Measurements from ENCODE around the gene BOC. TPM values are rescaled to one million over a fixed set of nuclear protein-coding genes. Genes with fewer than 3 reads are reported as not detected.

Gene BOC, protein sequence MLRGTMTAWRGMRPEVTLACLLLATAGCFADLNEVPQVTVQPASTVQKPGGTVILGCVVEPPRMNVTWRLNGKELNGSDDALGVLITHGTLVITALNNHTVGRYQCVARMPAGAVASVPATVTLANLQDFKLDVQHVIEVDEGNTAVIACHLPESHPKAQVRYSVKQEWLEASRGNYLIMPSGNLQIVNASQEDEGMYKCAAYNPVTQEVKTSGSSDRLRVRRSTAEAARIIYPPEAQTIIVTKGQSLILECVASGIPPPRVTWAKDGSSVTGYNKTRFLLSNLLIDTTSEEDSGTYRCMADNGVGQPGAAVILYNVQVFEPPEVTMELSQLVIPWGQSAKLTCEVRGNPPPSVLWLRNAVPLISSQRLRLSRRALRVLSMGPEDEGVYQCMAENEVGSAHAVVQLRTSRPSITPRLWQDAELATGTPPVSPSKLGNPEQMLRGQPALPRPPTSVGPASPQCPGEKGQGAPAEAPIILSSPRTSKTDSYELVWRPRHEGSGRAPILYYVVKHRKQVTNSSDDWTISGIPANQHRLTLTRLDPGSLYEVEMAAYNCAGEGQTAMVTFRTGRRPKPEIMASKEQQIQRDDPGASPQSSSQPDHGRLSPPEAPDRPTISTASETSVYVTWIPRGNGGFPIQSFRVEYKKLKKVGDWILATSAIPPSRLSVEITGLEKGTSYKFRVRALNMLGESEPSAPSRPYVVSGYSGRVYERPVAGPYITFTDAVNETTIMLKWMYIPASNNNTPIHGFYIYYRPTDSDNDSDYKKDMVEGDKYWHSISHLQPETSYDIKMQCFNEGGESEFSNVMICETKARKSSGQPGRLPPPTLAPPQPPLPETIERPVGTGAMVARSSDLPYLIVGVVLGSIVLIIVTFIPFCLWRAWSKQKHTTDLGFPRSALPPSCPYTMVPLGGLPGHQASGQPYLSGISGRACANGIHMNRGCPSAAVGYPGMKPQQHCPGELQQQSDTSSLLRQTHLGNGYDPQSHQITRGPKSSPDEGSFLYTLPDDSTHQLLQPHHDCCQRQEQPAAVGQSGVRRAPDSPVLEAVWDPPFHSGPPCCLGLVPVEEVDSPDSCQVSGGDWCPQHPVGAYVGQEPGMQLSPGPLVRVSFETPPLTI
- 4.4 and 7.3 TPM in 2 replicates for total RNA-seq (2014; rRNA removed)
- percentile 46 among the genes with signal in this experiment for Bru-seq, nascent RNA
- BruChase-seq, experiment 1, labeled RNA remaining after a 6-hour chase: percentile 34 among the genes with signal in this experiment
- percentile 49 among the genes with signal in this experiment for BruChase-seq, experiment 2, labeled RNA remaining after a 2-hour chase
- long read RNA-seq, partial matches to known transcripts: 28 of 51 reads
- long read RNA-seq, other reads (novel, unspliced or antisense): 21 of 51 reads

- Histone ChIP-seq H3K9ac (ENCODE audit: low read length) (peak within 1 kb of the TSS; percentile 60), H3K4me2 (ENCODE audit: low read length) (peak within 1 kb of the TSS; percentile 97), H4K20me1 (ENCODE audit: low read length) (no peaks in the 10 kb centered on the region), H3F3A (ENCODE audit: low read length, unreplicated experiment) (no peaks in the 10 kb centered on the region), H3K4me3 (ENCODE audit: low read length) (peak within 1 kb of the TSS; percentile 86), H3K27ac (ENCODE audit: low read length) (0 out of 2 replicates have a peak within 1 kb of the TSS, but pooled peaks have one; percentile 16), H3K36me3 (ENCODE audit: low read depth, low read length) (no peaks in the 10 kb centered on the region), H3K27me3 (ENCODE audit: low read length) (no peaks in the 10 kb centered on the region), H3K9me3 (ENCODE audit: low read length) (no peaks in the 10 kb centered on the region), H3K9me2 (replicated peaks; ENCODE audit: low read length) (no peaks in the 10 kb centered on the region), H2AFZ (ENCODE audit: low read length) (peak within 1 kb of the TSS; percentile 83), H3K79me2 (ENCODE audit: low read length) (no peaks in the 10 kb centered on the region), H3K4me1 (ENCODE audit: insufficient read depth, low read length) (peaks cover 7% of the 10 kb centered on the region)
- DNase-seq (peak; percentile 69), ATAC-seq (peak; percentile 74)
- no TSS peak for BruUV-seq (replicated peaks)
- CTCF ChIA-PET: interaction anchor here (0.6 kb wide), 1 partner anchor 127 kb away, joined by 6 read pairs; no protein-coding TSS in a partner anchor
- TF ChIP-seq EZH2phosphoT487 (IDR thresholded peaks at IDR 0.05; ENCODE audit: borderline replicate concordance, low read length) (no peak), EZH2 (IDR thresholded peaks at IDR 0.05; ENCODE audit: low read length, unreplicated experiment) (no peak)
- TF ChIP-seq, protein P1, sequence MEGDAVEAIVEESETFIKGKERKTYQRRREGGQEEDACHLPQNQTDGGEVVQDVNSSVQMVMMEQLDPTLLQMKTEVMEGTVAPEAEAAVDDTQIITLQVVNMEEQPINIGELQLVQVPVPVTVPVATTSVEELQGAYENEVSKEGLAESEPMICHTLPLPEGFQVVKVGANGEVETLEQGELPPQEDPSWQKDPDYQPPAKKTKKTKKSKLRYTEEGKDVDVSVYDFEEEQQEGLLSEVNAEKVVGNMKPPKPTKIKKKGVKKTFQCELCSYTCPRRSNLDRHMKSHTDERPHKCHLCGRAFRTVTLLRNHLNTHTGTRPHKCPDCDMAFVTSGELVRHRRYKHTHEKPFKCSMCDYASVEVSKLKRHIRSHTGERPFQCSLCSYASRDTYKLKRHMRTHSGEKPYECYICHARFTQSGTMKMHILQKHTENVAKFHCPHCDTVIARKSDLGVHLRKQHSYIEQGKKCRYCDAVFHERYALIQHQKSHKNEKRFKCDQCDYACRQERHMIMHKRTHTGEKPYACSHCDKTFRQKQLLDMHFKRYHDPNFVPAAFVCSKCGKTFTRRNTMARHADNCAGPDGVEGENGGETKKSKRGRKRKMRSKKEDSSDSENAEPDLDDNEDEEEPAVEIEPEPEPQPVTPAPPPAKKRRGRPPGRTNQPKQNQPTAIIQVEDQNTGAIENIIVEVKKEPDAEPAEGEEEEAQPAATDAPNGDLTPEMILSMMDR (conservative IDR thresholded peaks at IDR 0.05; ENCODE audit: low read depth, low read length): no peak
- intact Hi-C loops (cut with micrococcal nuclease): loop anchor here (1.0 to 2.0 kb wide), 4 partner anchors 65 to 160 kb away; no protein-coding TSS in a partner anchor
- POLR2A ChIA-PET (ENCODE audit: unreplicated experiment): interaction anchor here (0.6 to 0.7 kb wide), 2 partner anchors 45 to 78 kb away, joined by 3 to 4 read pairs; no protein-coding TSS in a partner anchor
Observed at GRCh38 chr3:113211330-113212149, at the start of gene BOC. TSS of gene BOC (plus strand) at chr3:113211557. CDS start at chr3:113249803, 38,246 bp downstream.

DNA sequence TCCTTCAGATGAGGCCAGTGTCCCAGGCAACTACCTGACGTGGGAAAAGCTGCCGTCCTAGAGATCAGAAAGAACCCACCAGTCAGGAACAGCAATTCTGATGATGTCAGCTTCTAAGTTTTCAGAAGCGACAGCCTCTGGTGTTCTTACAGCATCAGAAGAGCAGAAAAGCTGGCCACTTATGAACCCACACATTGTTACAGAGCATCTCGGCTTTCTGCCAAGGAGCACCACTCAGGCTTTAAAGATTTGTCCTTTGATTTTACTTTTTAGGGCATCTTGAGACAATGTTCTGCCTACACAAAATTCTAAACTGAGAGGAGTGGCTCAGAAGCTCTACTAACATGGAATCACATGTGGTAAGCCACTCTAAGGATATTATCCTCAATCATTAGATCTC is 49.7 kb upstream of the BOC start:
- DNase-seq: no peak
- intact Hi-C loops (cut with micrococcal nuclease): no loop called here
- no TSS peak for BruUV-seq (replicated peaks)

More for the DNA sequence above, 49.7 kb upstream of the BOC start:
- no peak overlapping the region for H3K9ac ChIP-seq (ENCODE audit: low read length)
- H3K4me3 ChIP-seq (ENCODE audit: low read length): no peak overlapping the region
- no peak for ATAC-seq
- no peaks in the 10 kb centered on the region for H3K9me2 ChIP-seq (replicated peaks; ENCODE audit: low read length)
- no peaks in the 10 kb centered on the region for H3K79me2 ChIP-seq (ENCODE audit: low read length)
- H3K27ac ChIP-seq (ENCODE audit: low read length): no peak overlapping the region
- no peaks in the 10 kb centered on the region for H3K36me3 ChIP-seq (ENCODE audit: low read depth, low read length)
- H3K9me3 ChIP-seq (ENCODE audit: low read length): no peaks in the 10 kb centered on the region
- ChIA-PET POLR2A (ENCODE audit: unreplicated experiment) (no interaction called here), CTCF (no interaction called here)
- no peak overlapping the region for H2AFZ ChIP-seq (ENCODE audit: low read length)
- H3K4me1 ChIP-seq (ENCODE audit: insufficient read depth, low read length): no peaks in the 10 kb centered on the region
- no peaks in the 10 kb centered on the region for H4K20me1 ChIP-seq (ENCODE audit: low read length)
- H3F3A ChIP-seq (ENCODE audit: low read length, unreplicated experiment): no peaks in the 10 kb centered on the region
- TF ChIP-seq EZH2phosphoT487 (IDR thresholded peaks at IDR 0.05; ENCODE audit: borderline replicate concordance, low read length): no peak
- no peak for TF ChIP-seq EZH2 (IDR thresholded peaks at IDR 0.05; ENCODE audit: low read length, unreplicated experiment)
- TF ChIP-seq, protein P1 (conservative IDR thresholded peaks at IDR 0.05; ENCODE audit: low read depth, low read length): no peak
- no peak overlapping the region for H3K4me2 ChIP-seq (ENCODE audit: low read length)
- H3K27me3 ChIP-seq (ENCODE audit: low read length): no peaks in the 10 kb centered on the region
